Measurements from ENCODE around the gene SOHLH1. TPM values are rescaled to one million over a fixed set of nuclear protein-coding genes. Genes with fewer than 3 reads are reported as not detected.

SOHLH1 gene
- total RNA-seq, 4 donors from 2014 or later, result not detected

GRCh38 chr9:135734616-135735144 lies 35.4 kb upstream of the SOHLH1 start:
- no peaks in the 10 kb centered on the region for H3K27me3 ChIP-seq
- no peak for TF ChIP-seq POLR2A (IDR thresholded peaks at IDR 0.05)
- TF ChIP-seq CTCF (IDR thresholded peaks at IDR 0.05), result no peak
- no peak for DNase-seq

DNA sequence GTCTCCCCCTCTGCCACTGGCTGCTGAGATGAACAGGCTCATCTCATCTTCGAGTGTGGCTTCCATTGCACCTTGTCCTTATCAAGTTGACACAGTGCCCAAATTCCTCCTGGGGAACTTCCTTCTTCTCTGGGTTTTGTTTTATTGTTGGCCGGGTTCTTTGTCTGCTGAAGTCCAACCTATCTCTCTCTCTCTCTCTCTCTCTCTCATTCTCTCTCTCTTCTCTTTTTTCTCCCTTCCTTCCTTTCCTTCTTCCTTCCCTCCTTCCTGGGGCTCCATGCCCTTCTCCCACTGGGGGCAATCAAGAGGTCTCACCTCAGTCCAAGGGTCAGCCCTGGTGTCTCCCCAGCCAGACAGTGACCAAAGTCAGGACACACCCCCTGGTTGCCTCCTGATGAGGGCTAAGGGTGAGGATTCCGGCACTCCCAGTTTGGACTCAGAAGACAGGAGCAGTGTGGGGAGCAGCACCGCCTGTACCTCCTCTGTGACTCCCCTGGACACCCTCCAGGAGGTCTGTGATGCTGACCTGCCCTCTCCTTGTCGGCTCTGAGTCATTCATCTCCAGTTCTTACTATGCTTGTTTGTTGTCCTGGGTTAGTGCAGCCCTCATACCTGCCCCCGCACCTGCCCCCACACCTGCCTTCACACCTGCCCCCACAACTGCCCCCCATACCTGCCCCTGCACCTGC lies 33.4 kb upstream of the SOHLH1 start:
- Histone ChIP-seq H3K36me3 (no peaks in the 10 kb centered on the region), H3K27me3 (no peaks in the 10 kb centered on the region), H3K4me1 (no peaks in the 10 kb centered on the region), H3K27ac (no peak overlapping the region), H3K9me3 (no peaks in the 10 kb centered on the region), H3K4me3 (no peak overlapping the region)
- TF ChIP-seq POLR2A (IDR thresholded peaks at IDR 0.05) (no peak), CTCF (IDR thresholded peaks at IDR 0.05) (no peak)
- DNase-seq, result no peak

More at GRCh38 chr9:135734616-135735144, 35.4 kb upstream of the SOHLH1 start:
- no peak overlapping the region for H3K27ac ChIP-seq
- H3K4me3 ChIP-seq, result no peak overlapping the region
- no peaks in the 10 kb centered on the region for H3K36me3 ChIP-seq
- no peaks in the 10 kb centered on the region for H3K4me1 ChIP-seq
- H3K9me3 ChIP-seq, result no peaks in the 10 kb centered on the region

DNA sequence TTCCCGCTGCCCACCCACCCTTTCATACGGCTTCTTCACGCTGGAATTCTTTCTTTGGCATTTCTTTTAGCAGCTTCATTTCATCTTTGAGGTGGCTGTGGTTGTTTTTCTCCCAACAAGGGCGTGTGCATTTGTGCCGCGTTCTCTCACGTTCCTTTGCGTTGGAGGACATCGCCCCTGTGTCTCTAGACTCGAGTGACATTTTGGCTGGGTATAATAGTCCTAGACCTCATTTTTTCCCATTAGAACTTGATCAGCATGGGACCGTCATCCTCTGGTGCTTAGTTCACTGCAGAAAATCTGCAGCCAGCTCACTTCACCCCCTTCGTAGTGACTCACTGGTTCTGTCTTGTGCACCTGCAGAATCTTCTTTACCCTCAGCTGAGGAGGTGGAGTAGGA lies 32.2 kb upstream of the SOHLH1 start:
- TF ChIP-seq CTCF (IDR thresholded peaks at IDR 0.05) (no peak), POLR2A (IDR thresholded peaks at IDR 0.05) (no peak)
- Histone ChIP-seq H3K9me3 (no peaks in the 10 kb centered on the region), H3K27me3 (no peaks in the 10 kb centered on the region), H3K27ac (no peak overlapping the region), H3K36me3 (no peaks in the 10 kb centered on the region), H3K4me3 (no peak overlapping the region), H3K4me1 (no peaks in the 10 kb centered on the region)
- no peak for DNase-seq

DNA sequence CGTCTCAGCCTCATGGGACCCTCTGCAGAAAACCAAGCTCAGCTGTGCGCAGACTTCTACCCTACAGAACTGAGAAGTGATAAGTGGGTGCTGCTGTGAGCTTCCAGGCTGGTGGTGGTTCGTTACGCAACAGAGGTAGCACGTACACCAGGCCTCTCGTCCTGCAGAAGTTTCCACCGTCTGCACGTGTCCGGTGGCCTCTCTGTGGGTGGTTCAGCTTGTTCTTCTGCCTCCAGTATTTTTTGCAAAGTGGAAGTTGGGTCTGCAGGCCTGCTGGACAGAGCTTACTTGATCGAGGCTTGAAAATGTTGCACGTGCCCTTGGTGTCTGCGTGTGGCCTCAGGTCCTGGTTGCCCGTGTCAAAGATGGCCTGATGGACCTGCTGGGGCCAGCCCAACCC lies 30.2 kb upstream of the SOHLH1 start:
- DNase-seq, result no peak
- H3K27me3 ChIP-seq, result no peaks in the 10 kb centered on the region
- TF ChIP-seq POLR2A (IDR thresholded peaks at IDR 0.05), result no peak
- no peak for TF ChIP-seq CTCF (IDR thresholded peaks at IDR 0.05)

GRCh38 chr9:135728436-135729110 lies 29.3 kb upstream of the SOHLH1 start:
- Histone ChIP-seq H3K27ac (no peak overlapping the region), H3K27me3 (no peaks in the 10 kb centered on the region), H3K36me3 (no peaks in the 10 kb centered on the region), H3K4me1 (no peaks in the 10 kb centered on the region), H3K9me3 (no peaks in the 10 kb centered on the region), H3K4me3 (no peak overlapping the region)
- no peak for DNase-seq
- TF ChIP-seq CTCF (IDR thresholded peaks at IDR 0.05) (no peak), POLR2A (IDR thresholded peaks at IDR 0.05) (no peak)

More for the DNA sequence above, 30.2 kb upstream of the SOHLH1 start:
- Histone ChIP-seq H3K4me1 (no peaks in the 10 kb centered on the region), H3K27ac (no peak overlapping the region), H3K36me3 (no peaks in the 10 kb centered on the region), H3K4me3 (no peak overlapping the region), H3K9me3 (no peaks in the 10 kb centered on the region)

Data from Peyer's patch (tissue), 4 donors.